SH-SY5Y (cell line): ENCODE measurements around the gene XXYLT1.

ENCODE experiments used
- GATA2 ChIP-seq: IDR thresholded peaks from 2 replicates; pipeline ENCODE4 v1.6.1; 2011; ENCODE audit warnings: mild to moderate bottlenecking, low read depth, low read length
- GATA3 ChIP-seq: IDR thresholded peaks from 2 replicates; pipeline ENCODE4 v1.6.1; 2011; ENCODE audit warnings: low read depth, mild to moderate bottlenecking, low read length, moderate library complexity

GRCh38 chr3:195020185-195020584, 250.8 kb downstream of the XXYLT1 start:
- no peak for TF ChIP-seq GATA2
- no peak for TF ChIP-seq GATA3
